Mucosa of rectum (tissue), 2 donors: ENCODE results near the gene SGK2.

ENCODE experiments used
- H3K27ac ChIP-seq, 2 donors: one replicate each; pipeline ENCODE4 v1.7.0; 2013; ENCODE audit warnings: inconsistent platforms in 2 of 2, low read depth in 2 of 2, low read length in 2 of 2
- H3K27me3 ChIP-seq, 2 donors: one replicate each; pipeline ENCODE4 v1.7.0; 2013; ENCODE audit warnings: low read length in 2 of 2; ENCODE audit not compliant: control insufficient read depth in 2 of 2, insufficient read depth in 2 of 2
- H3K36me3 ChIP-seq, 2 donors: one replicate each; pipeline ENCODE4 v1.7.0; 2013; ENCODE audit warnings: low read length in 2 of 2; ENCODE audit not compliant: control insufficient read depth in 2 of 2, insufficient read depth in 2 of 2
- H3K4me1 ChIP-seq, 2 donors: one replicate each; pipeline ENCODE4 v1.7.0; 2013; ENCODE audit warnings: low read length in 2 of 2, mild to moderate bottlenecking in 1 of 2; ENCODE audit not compliant: control insufficient read depth in 2 of 2, insufficient read depth in 2 of 2
- H3K4me3 ChIP-seq, 2 donors: one replicate each; pipeline ENCODE4 v1.7.0; 2013; ENCODE audit warnings: low read length in 2 of 2
- H3K9ac ChIP-seq, 2 donors: one replicate each; pipeline ENCODE4 v1.7.0; 2013; ENCODE audit warnings: low read length in 2 of 2, low read depth in 1 of 2, mild to moderate bottlenecking in 1 of 2
- H3K9me3 ChIP-seq, 2 donors: one replicate each; pipeline ENCODE4 v1.7.0; 2013; ENCODE audit warnings: low read length in 2 of 2; ENCODE audit not compliant: control insufficient read depth in 2 of 2
- donor health status: healthy.
- donor health status: Normal muscosa, but diverticular disease.

SGK2 gene

GRCh38 chr20:43558412-43559146, at the start of gene SGK2:
TSS of gene SGK2 (plus strand) at chr20:43559027. CDS start at chr20:43566496, 7,469 bp downstream.
- H3K4me1 ChIP-seq: peaks cover 21 to 28% of the 10 kb centered on the region in 2 donors
- H3K27me3 ChIP-seq: no peaks in the 10 kb centered on the region
- H3K9ac ChIP-seq: peak within 1 kb of the TSS; percentile 65 to 71
- peak within 1 kb of the TSS; percentile 61 to 77 for H3K4me3 ChIP-seq
- peak within 1 kb of the TSS; percentile 93 to 94 for H3K27ac ChIP-seq
- H3K9me3 ChIP-seq: no peaks in the 10 kb centered on the region
- H3K36me3 ChIP-seq: no peaks in the 10 kb centered on the region

GRCh38 chr20:43511879-43512278, 46.9 kb upstream of the SGK2 start:
- H3K9ac ChIP-seq: no peak overlapping the region
- H3K9me3 ChIP-seq: no peaks in the 10 kb centered on the region
- H3K27me3 ChIP-seq: peaks cover 4 to 5% of the 10 kb centered on the region in 2 donors
- no peak overlapping the region for H3K4me3 ChIP-seq
- no peaks in the 10 kb centered on the region for H3K36me3 ChIP-seq
- H3K27ac ChIP-seq: no peak overlapping the region
- H3K4me1 ChIP-seq: peaks cover 5 to 12% of the 10 kb centered on the region in 2 donors

- peak overlapping the region; percentile 57 to 68 for H3K9ac ChIP-seq
- H3K27ac ChIP-seq: peak overlapping the region in 1 of 2 donors; percentile 18
- peaks cover 5 to 8% of the 10 kb centered on the region in 2 donors for H3K4me1 ChIP-seq
- no peaks in the 10 kb centered on the region for H3K9me3 ChIP-seq
- peak overlapping the region; percentile 80 to 81 for H3K4me3 ChIP-seq
- H3K36me3 ChIP-seq: no peaks in the 10 kb centered on the region
- no peaks in the 10 kb centered on the region for H3K27me3 ChIP-seq
These were observed 45.4 kb upstream of the SGK2 start for GRCh38 chr20:43513372-43513930.

GRCh38 chr20:43513931-43514647, 44.7 kb upstream of the SGK2 start:
- Histone ChIP-seq H3K4me1 (peaks cover 5 to 8% of the 10 kb centered on the region in 2 donors), H3K4me3 (peak overlapping the region; percentile 80 to 81), H3K9ac (peak overlapping the region; percentile 60 to 68), H3K27ac (peak overlapping the region; percentile 43 to 61), H3K36me3 (no peaks in the 10 kb centered on the region), H3K9me3 (no peaks in the 10 kb centered on the region), H3K27me3 (no peaks in the 10 kb centered on the region)

- Histone ChIP-seq H3K27me3 (no peaks in the 10 kb centered on the region), H3K36me3 (no peaks in the 10 kb centered on the region), H3K4me1 (peaks cover 5 to 8% of the 10 kb centered on the region in 2 donors), H3K4me3 (peak overlapping the region; percentile 80 to 81), H3K27ac (peak overlapping the region; percentile 43 to 61), H3K9ac (peak overlapping the region; percentile 41 to 60), H3K9me3 (no peaks in the 10 kb centered on the region)
These were observed 44.2 kb upstream of the SGK2 start for GRCh38 chr20:43514648-43514999.

- Histone ChIP-seq H3K9me3 (no peaks in the 10 kb centered on the region), H3K27me3 (no peaks in the 10 kb centered on the region), H3K27ac (no peak overlapping the region), H3K36me3 (no peaks in the 10 kb centered on the region), H3K4me3 (peak overlapping the region in 1 of 2 donors; percentile 65), H3K9ac (no peak overlapping the region), H3K4me1 (peaks cover 5 to 8% of the 10 kb centered on the region in 2 donors)
These were observed 43.2 kb upstream of the SGK2 start for GRCh38 chr20:43515628-43516027.

GRCh38 chr20:43516251-43516824, 42.5 kb upstream of the SGK2 start:
- H3K36me3 ChIP-seq: no peaks in the 10 kb centered on the region
- H3K9ac ChIP-seq: no peak overlapping the region
- no peak overlapping the region for H3K27ac ChIP-seq
- H3K27me3 ChIP-seq: no peaks in the 10 kb centered on the region
- no peaks in the 10 kb centered on the region for H3K9me3 ChIP-seq
- H3K4me1 ChIP-seq: peaks cover 5 to 8% of the 10 kb centered on the region in 2 donors
- no peak overlapping the region for H3K4me3 ChIP-seq

- H3K36me3 ChIP-seq: no peaks in the 10 kb centered on the region
- H3K9me3 ChIP-seq: no peaks in the 10 kb centered on the region
These were observed 38.7 kb upstream of the SGK2 start for GRCh38 chr20:43520074-43520630.

GRCh38 chr20:43525021-43525420, 33.8 kb upstream of the SGK2 start:
- H3K9ac ChIP-seq: no peak overlapping the region
- H3K4me1 ChIP-seq: no peaks in the 10 kb centered on the region
- H3K27me3 ChIP-seq: no peaks in the 10 kb centered on the region
- H3K36me3 ChIP-seq: no peaks in the 10 kb centered on the region
- H3K4me3 ChIP-seq: no peak overlapping the region
- H3K27ac ChIP-seq: no peak overlapping the region
- no peaks in the 10 kb centered on the region for H3K9me3 ChIP-seq

More at GRCh38 chr20:43520074-43520630, 38.7 kb upstream of the SGK2 start:
- H3K9ac ChIP-seq: no peak overlapping the region
- H3K4me3 ChIP-seq: no peak overlapping the region
- H3K27ac ChIP-seq: no peak overlapping the region
- H3K4me1 ChIP-seq: peaks cover 0 to 3% of the 10 kb centered on the region in 2 donors
- H3K27me3 ChIP-seq: no peaks in the 10 kb centered on the region
